Uterus (tissue), 4 donors: ENCODE measurements around the gene USP20. TPM values are rescaled to one million over a fixed set of nuclear protein-coding genes. Genes with fewer than 3 reads are reported as not detected.

Experiments
- DNase-seq, 2 donors: peaks; one replicate each; pipeline ENCODE4 v3.0.0-alpha.2; 2019 to 2020
- H3K27ac ChIP-seq, 2 donors: fragments of 200-600 bp; sonication (generic); 1 replicate in 1 of 2; 2 replicates in 1 of 2; pipeline ENCODE4 v1.5.1; 2016 to 2018
- H3K27me3 ChIP-seq, 2 donors: fragments of 200-600 bp; sonication (generic); one replicate each; pipeline ENCODE4 v1.5.1; 2018 to 2019; ENCODE audit warnings: control low read depth in 1 of 2
- H3K36me3 ChIP-seq, 2 donors: fragments of 200-600 bp; sonication (generic); one replicate each; pipeline ENCODE4 v1.5.1; 2019; ENCODE audit warnings: control low read depth in 1 of 2
- H3K4me1 ChIP-seq, 2 donors: fragments of 200-600 bp; sonication (generic); one replicate each; pipeline ENCODE4 v1.5.1; 2018 to 2019; ENCODE audit warnings: control low read depth in 1 of 2
- H3K4me3 ChIP-seq, 2 donors: fragments of 200-600 bp; sonication (generic); 1 replicate in 1 of 2; 2 replicates in 1 of 2; pipeline ENCODE4 v1.5.1; 2018 to 2019; ENCODE audit warnings: mild to moderate bottlenecking in 1 of 2
- H3K9me3 ChIP-seq, 2 donors: fragments of 200-600 bp; sonication (generic); one replicate each; pipeline ENCODE4 v1.5.1; 2019; ENCODE audit warnings: control low read depth in 1 of 2
- POLR2A ChIP-seq, 2 donors: fragments of 450-650 bp; IDR thresholded peaks; one replicate each; pipeline ENCODE4 v1.6.1; 2016; ENCODE audit warnings: antibody characterized with exemption in 2 of 2, mild to moderate bottlenecking in 1 of 2, moderate library complexity in 1 of 2
- intact Hi-C: fragments of 100-400 bp; cut with DNase I; formaldehyde crosslinking; loops from one replicate; pipeline ENCODE4 v1.15.1; 2023; ENCODE audit warnings: low total_unique reads
- total RNA-seq, 4 donors: library from RNA; depleted of rRNA in 3 of 4; stranded (reverse); fragments of >200 nt in 3 of 4; gene quantifications; one replicate each; pipeline versions ENCODE4 v1.1.0 to v1.2.4, GENCODE V29; 2014 to 2023
- TF ChIP-seq, protein P1 (sequence below), 4 experiments: fragments of 200-600 bp in 2 of 4; fragments of 450-650 bp in 2 of 4; sonication (generic) in 2 of 4; IDR thresholded peaks; one replicate each; pipeline ENCODE4 v1.5.1; 2016 to 2019; ENCODE audit warnings: antibody characterized with exemption in 4 of 4, mild to moderate bottlenecking in 2 of 4, moderate library complexity in 1 of 4
- donor health status: DM: yes; HTN: yes; CAD: no.

The USP20 gene
- total RNA-seq, 4 donors from 2014 or later: 5.6 to 46.7 (median 11.1) TPM

DNA sequence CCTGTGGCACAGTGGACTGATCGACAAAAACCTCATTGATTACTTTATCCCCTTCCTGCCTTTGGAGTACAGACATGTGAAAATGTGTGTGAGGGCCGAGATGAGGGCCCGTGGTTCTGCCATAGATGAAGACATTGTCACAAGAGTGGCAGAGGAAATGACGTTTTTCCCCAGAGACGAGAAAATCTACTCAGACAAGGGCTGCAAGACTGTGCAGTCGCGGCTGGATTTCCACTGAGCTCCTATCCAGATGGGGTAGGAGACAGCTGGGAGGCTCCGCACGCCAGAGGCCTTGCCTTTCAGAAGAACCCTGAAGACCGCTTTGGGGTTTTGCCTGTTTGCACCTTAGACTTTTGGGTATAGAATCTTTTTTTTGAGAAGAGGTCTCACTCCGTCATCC, 25.9 kb upstream of the USP20 start:
- TF ChIP-seq POLR2A (IDR thresholded peaks at IDR 0.05): no peak
- TF ChIP-seq, protein P1, sequence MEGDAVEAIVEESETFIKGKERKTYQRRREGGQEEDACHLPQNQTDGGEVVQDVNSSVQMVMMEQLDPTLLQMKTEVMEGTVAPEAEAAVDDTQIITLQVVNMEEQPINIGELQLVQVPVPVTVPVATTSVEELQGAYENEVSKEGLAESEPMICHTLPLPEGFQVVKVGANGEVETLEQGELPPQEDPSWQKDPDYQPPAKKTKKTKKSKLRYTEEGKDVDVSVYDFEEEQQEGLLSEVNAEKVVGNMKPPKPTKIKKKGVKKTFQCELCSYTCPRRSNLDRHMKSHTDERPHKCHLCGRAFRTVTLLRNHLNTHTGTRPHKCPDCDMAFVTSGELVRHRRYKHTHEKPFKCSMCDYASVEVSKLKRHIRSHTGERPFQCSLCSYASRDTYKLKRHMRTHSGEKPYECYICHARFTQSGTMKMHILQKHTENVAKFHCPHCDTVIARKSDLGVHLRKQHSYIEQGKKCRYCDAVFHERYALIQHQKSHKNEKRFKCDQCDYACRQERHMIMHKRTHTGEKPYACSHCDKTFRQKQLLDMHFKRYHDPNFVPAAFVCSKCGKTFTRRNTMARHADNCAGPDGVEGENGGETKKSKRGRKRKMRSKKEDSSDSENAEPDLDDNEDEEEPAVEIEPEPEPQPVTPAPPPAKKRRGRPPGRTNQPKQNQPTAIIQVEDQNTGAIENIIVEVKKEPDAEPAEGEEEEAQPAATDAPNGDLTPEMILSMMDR (IDR thresholded peaks at IDR 0.05): no peak
- Histone ChIP-seq H3K4me3 (no peak overlapping the region), H3K4me1 (peaks cover 0 to 1% of the 10 kb centered on the region in 2 donors), H3K27ac (no peak overlapping the region), H3K36me3 (no peaks in the 10 kb centered on the region), H3K9me3 (no peaks in the 10 kb centered on the region), H3K27me3 (no peaks in the 10 kb centered on the region)
- intact Hi-C loops: no loop called here
- no peak for DNase-seq

DNA sequence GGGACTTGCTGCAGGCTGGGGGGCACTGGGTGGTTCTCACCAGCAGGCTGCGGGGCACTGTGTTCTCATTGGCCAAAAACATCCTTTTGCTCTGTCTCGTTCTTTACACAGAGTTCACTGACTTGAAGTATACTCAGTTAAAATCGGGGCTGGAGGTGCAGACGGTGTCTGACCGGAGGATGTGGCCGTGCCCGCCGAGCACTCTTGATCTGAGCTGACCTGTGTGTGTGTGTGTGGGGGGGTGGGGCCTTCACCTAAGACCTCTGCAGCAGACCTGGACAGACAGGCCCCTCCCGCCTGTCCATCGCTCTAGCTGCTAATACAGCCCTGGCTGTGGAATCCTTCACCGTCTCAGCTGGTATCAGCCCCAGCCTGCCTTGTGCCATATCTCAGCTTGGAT, 25.1 kb upstream of the USP20 start:
- TF ChIP-seq POLR2A (IDR thresholded peaks at IDR 0.05): no peak
- TF ChIP-seq, protein P1 (IDR thresholded peaks at IDR 0.05): no peak
- intact Hi-C loops: no loop called here
- no peak for DNase-seq
- H3K27ac ChIP-seq: no peak overlapping the region
- no peaks in the 10 kb centered on the region for H3K9me3 ChIP-seq
- no peaks in the 10 kb centered on the region for H3K27me3 ChIP-seq
- no peak overlapping the region for H3K4me3 ChIP-seq
- no peaks in the 10 kb centered on the region for H3K4me1 ChIP-seq
- H3K36me3 ChIP-seq: no peaks in the 10 kb centered on the region

DNA sequence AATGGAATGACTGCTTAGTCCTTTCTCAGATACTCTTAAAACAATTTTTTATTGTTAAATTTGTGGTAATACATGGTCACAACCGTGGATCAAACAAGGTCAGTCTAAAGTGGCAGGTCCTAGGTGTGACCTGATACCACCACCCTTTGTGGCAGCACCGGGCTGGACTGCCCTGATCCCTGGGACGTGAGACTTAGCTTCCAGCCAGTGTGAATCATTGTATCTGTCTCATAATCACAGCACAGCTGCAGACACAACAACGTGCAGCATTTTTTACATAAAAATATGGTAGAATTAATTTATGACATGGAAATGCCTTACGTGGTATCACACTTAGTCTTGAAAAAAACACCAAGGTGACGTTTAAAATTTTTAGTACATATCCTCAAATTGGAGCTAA, 24.5 kb upstream of the USP20 start:
- TF ChIP-seq, protein P1 (IDR thresholded peaks at IDR 0.05): no peak
- TF ChIP-seq POLR2A (IDR thresholded peaks at IDR 0.05): no peak
- Histone ChIP-seq H3K9me3 (no peaks in the 10 kb centered on the region), H3K4me3 (no peak overlapping the region), H3K27me3 (no peaks in the 10 kb centered on the region), H3K4me1 (no peaks in the 10 kb centered on the region), H3K27ac (no peak overlapping the region), H3K36me3 (no peaks in the 10 kb centered on the region)
- intact Hi-C loops: no loop called here
- no peak for DNase-seq

DNA sequence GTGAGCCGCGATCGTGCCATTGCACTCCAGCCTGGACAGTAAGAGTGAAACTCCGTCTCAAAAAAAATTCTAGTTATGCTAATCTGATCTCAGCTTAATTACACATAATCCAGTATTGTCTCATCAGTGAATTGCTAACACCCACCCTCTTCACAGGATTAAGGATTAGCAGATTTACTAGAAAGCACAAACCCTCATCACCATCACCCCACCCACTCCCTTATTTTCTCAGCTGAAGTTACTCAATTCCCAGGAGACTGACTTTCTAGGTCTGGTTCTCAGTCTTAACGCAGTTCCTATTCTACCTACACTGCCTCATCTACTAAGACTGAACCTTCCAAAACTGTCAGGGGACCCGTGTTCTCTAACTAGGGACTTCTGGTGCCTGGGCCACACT, 23.3 kb upstream of the USP20 start:
- no peaks in the 10 kb centered on the region for H3K4me1 ChIP-seq
- H3K4me3 ChIP-seq: no peak overlapping the region
- intact Hi-C loops: no loop called here
- H3K27me3 ChIP-seq: no peaks in the 10 kb centered on the region
- no peaks in the 10 kb centered on the region for H3K9me3 ChIP-seq
- no peak for TF ChIP-seq POLR2A (IDR thresholded peaks at IDR 0.05)
- TF ChIP-seq, protein P1 (IDR thresholded peaks at IDR 0.05): no peak
- no peaks in the 10 kb centered on the region for H3K36me3 ChIP-seq
- H3K27ac ChIP-seq: no peak overlapping the region
- no peak for DNase-seq

DNA sequence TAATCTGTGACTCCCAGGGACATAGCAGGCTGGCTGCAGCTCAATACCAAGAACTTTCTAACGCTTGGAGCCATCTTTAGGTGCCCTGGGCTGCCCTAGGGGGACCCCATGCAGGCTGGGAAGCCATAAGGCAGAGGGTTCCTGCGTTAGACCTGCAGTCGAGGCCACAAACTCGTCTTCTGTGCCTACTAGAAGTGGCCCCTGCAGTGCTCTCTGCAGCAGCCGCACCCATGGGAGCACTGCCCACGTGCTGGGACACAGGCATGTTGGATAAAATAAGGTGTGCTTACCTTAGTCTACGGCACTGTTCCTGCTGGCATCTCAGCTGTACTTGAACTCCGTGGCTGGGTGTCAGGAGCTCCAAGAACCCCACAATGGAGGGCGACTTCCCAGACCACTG, 22.9 kb upstream of the USP20 start:
- Histone ChIP-seq H3K4me3 (no peak overlapping the region), H3K9me3 (no peaks in the 10 kb centered on the region), H3K27ac (no peak overlapping the region), H3K4me1 (no peaks in the 10 kb centered on the region), H3K36me3 (no peaks in the 10 kb centered on the region), H3K27me3 (no peaks in the 10 kb centered on the region)
- intact Hi-C loops: no loop called here
- no peak for DNase-seq
- TF ChIP-seq, protein P1 (IDR thresholded peaks at IDR 0.05): no peak
- no peak for TF ChIP-seq POLR2A (IDR thresholded peaks at IDR 0.05)
